ENCODE data around the gene LRRC4B. TPM values are rescaled to one million over a fixed set of nuclear protein-coding genes. Genes with fewer than 3 reads are reported as not detected.
"Not testable (repeated sequence)": the region's sequence is repeated elsewhere in the genome, so short reads cannot be mapped to it uniquely, and the experiment has no call there.

The LRRC4B gene
- total RNA-seq, 8 experiments from 2014 or later: 0.10 to 45.8 (median 17.2) TPM

- peak overlapping the region in 1 of 2 donors; percentile 91 for H3K27ac ChIP-seq
- peaks cover 5 to 9% of the 10 kb centered on the region in 2 donors for H3K4me1 ChIP-seq (replicated peaks in 1 of 2)
- in situ Hi-C loops (cut with MboI; ENCODE audit: low pct_unique_long_range_greater_than_20kb in 2 of 9, low sequenced_read_pairs in 9 of 9, unreplicated experiment in 9 of 9): no loop called here
- WGBS, 10 experiments: 14 to 44% (median 27%) methylated on average over 2 to 14 of the region's 20 CpGs; no CpG with 5 or more reads in 3 of the 10 experiments
- H3K4me3 ChIP-seq: peak overlapping the region; percentile 57 to 97 (median 78)
- no peak for ATAC-seq (replicated peaks in 6 of 8)
Measured at GRCh38 chr19:50476907-50477238, 91.4 kb downstream of the LRRC4B start.

GRCh38 chr19:50476224-50476906 lies 91.9 kb downstream of the LRRC4B start, which contains the start of the genes EMC10 and GARIN5A:
Gene EMC10, plus strand, starts transcription at chr19:50476507. Its CDS starts 38 bp downstream, at chr19:50476545.
Gene GARIN5A, minus strand, starts transcription at chr19:50476848. Its CDS starts 460 bp downstream, at chr19:50476388.
- in situ Hi-C loops (cut with MboI; ENCODE audit: low pct_unique_long_range_greater_than_20kb in 2 of 9, low sequenced_read_pairs in 9 of 9, unreplicated experiment in 9 of 9): no loop called here

DNA sequence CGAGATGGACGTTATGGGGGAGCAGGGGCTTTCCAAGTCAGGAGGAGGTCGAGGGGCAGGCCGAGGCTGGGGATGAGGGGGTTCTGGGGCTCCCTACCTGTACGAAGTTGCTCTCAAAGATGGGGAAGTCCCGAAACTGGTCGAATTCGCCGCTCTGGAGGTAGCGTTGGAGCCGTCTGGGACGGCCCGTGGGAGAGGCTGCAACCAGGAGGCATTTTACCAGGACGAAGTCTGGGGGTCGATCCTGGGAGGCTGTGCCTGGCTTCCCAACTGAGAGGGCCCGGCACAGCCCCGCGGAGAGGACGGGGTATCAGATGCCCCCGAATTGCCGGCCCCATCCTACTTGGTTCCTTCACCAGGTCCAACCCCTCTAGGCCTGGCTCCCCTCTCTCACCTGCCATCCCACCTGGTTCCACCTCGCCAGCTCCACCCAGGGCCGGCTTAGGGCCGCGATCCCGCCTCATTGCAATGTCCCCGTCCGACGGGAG lies 92.5 kb downstream of the LRRC4B start:
- Histone ChIP-seq H3K4me1 (replicated peaks in 1 of 2) (peaks cover 5 to 9% of the 10 kb centered on the region in 2 donors), H3K4me3 (no peak overlapping the region), H3K27ac (no peak overlapping the region)
- ATAC-seq (replicated peaks in 6 of 8): no peak
- in situ Hi-C loops (cut with MboI; ENCODE audit: low pct_unique_long_range_greater_than_20kb in 2 of 9, low sequenced_read_pairs in 9 of 9, unreplicated experiment in 9 of 9): no loop called here
- WGBS, 10 experiments: 28 to 80% (median 55%) methylated on average over 1 to 5 of the region's 29 CpGs; no CpG with 5 or more reads in 4 of the 10 experiments

More at GRCh38 chr19:50476224-50476906, 91.9 kb downstream of the LRRC4B start, which contains the start of the genes EMC10 and GARIN5A:
- Histone ChIP-seq H3K4me1 (replicated peaks in 1 of 2) (peaks cover 5 to 9% of the 10 kb centered on the region in 2 donors), H3K4me3 (peak within 1 kb of the TSS; percentile 57 to 97 (median 78)), H3K27ac (peak within 1 kb of the TSS; percentile 91 to 95)
- WGBS, 10 experiments: 0 to 39% (median 20%) methylated on average over 1 to 4 of the region's 58 CpGs; no CpG with 5 or more reads in 6 of the 10 experiments
- ATAC-seq (replicated peaks in 6 of 8): peak; percentile 86 to 94 (median 90)

GRCh38 chr19:50475101-50475568 lies 93.1 kb downstream of the LRRC4B start:
- H3K4me1 ChIP-seq (replicated peaks in 1 of 2): peaks cover 5 to 9% of the 10 kb centered on the region in 2 donors
- H3K27ac ChIP-seq: no peak overlapping the region
- in situ Hi-C loops (cut with MboI; ENCODE audit: low pct_unique_long_range_greater_than_20kb in 2 of 9, low sequenced_read_pairs in 9 of 9, unreplicated experiment in 9 of 9): no loop called here
- no peak for ATAC-seq (replicated peaks in 6 of 8)
- no peak overlapping the region for H3K4me3 ChIP-seq
- 50 to 71% (median 71%) methylated on average over 2 to 4 of the region's 12 CpGs; no CpG with 5 or more reads in 7 of the 10 experiments for WGBS, 10 experiments

- in situ Hi-C loops (cut with MboI; ENCODE audit: low pct_unique_long_range_greater_than_20kb in 2 of 9, low sequenced_read_pairs in 9 of 9, unreplicated experiment in 9 of 9): loop anchor here in 2 of 9 experiments (25.0 kb wide), 1 partner anchor 111 kb away; the partner anchor contains the start of gene NAPSA (in 2 of the 2)
Measured at GRCh38 chr19:50473336-50473735, 94.9 kb downstream of the LRRC4B start.

GRCh38 chr19:50468818-50469217 lies 99.4 kb downstream of the LRRC4B start:
- ATAC-seq (replicated peaks in 6 of 8): no peak
- 40 to 100% (median 71%) methylated on average over 1 to 5 of the region's 6 CpGs; no CpG with 5 or more reads in 3 of the 10 experiments for WGBS, 10 experiments
- no peak overlapping the region for H3K27ac ChIP-seq
- in situ Hi-C loops (cut with MboI; ENCODE audit: low pct_unique_long_range_greater_than_20kb in 2 of 9, low sequenced_read_pairs in 9 of 9, unreplicated experiment in 9 of 9): loop anchor here in 3 of 9 experiments (10.0 to 25.0 kb wide), 2 partner anchors 104 to 107 kb away; partner anchors contain the start of gene NAPSA (in 3 of the 3)
- peaks cover 16 to 22% of the 10 kb centered on the region in 2 donors for H3K4me1 ChIP-seq (replicated peaks in 1 of 2)
- H3K4me3 ChIP-seq: no peak overlapping the region

More at GRCh38 chr19:50473336-50473735, 94.9 kb downstream of the LRRC4B start:
- WGBS, 10 experiments: 4 to 100% (median 37%) methylated on average over 1 to 3 of the region's 3 CpGs
- H3K4me1 ChIP-seq (replicated peaks in 1 of 2); H3K4me3 ChIP-seq; H3K27ac ChIP-seq; ATAC-seq (replicated peaks in 6 of 8): not testable (repeated sequence)

GRCh38 chr19:50467566-50467965 lies 100.7 kb downstream of the LRRC4B start:
- in situ Hi-C loops (cut with MboI; ENCODE audit: low pct_unique_long_range_greater_than_20kb in 2 of 9, low sequenced_read_pairs in 9 of 9, unreplicated experiment in 9 of 9): loop anchor here in 3 of 9 experiments (10.0 to 25.0 kb wide), 2 partner anchors 103 to 105 kb away; partner anchors contain the start of gene NAPSA (in 3 of the 3)
- Histone ChIP-seq H3K27ac (no peak overlapping the region), H3K4me3 (no peak overlapping the region), H3K4me1 (replicated peaks in 1 of 2) (peaks cover 16 to 22% of the 10 kb centered on the region in 2 donors)
- 72 to 100% (median 77%) methylated on average over 1 to 8 of the region's 18 CpGs; no CpG with 5 or more reads in 6 of the 10 experiments for WGBS, 10 experiments
- ATAC-seq (replicated peaks in 6 of 8): no peak

Other genes with a start within 250 kb of the LRRC4B start
- 1 to 10 TPM in 4 of 8 experiments, under 1 TPM in 4; 0.13 to 2.6 (median 0.99) TPM for gene KCNC3, start 239.1 kb downstream of the LRRC4B start, total RNA-seq
- 1 to 10 TPM in 4 of 8 experiments, under 1 TPM in 4; 0.18 to 1.9 (median 0.95) TPM for gene NAPSA, start 202.8 kb downstream of the LRRC4B start, total RNA-seq
- 10 to 100 TPM; 13.5 to 71.4 (median 30.6) TPM for gene NR1H2, start 192.0 kb downstream of the LRRC4B start, total RNA-seq
- gene POLD1, start 184.1 kb downstream of the LRRC4B start, total RNA-seq: 10 to 100 TPM in 5 of 8 experiments, 1 to 10 TPM in 3; 6.2 to 56.0 (median 12.7) TPM
- gene SPIB, start 149.5 kb downstream of the LRRC4B start, total RNA-seq: 1 to 10 TPM in 1 of 8 experiments, under 1 TPM in 5, not detected in 2; 0.09 to 2.6 (median 0.47) TPM
- under 1 TPM in 4 of 8 experiments, not detected in 4; 0.04 to 0.27 (median 0.11) TPM for gene MYBPC2, start 135.5 kb downstream of the LRRC4B start, total RNA-seq
- gene EMC10, start 91.9 kb downstream of the LRRC4B start, total RNA-seq: 100 to 1,000 TPM in 3 of 8 experiments, 10 to 100 TPM in 5; 46.0 to 183 (median 90.3) TPM
- gene GARIN5A, start 91.6 kb downstream of the LRRC4B start, total RNA-seq: 1 to 10 TPM in 6 of 8 experiments, under 1 TPM in 2; 0.46 to 6.9 (median 1.9) TPM
- gene JOSD2, start 57.2 kb downstream of the LRRC4B start, total RNA-seq: 10 to 100 TPM in 4 of 8 experiments, 1 to 10 TPM in 4; 3.9 to 40.5 (median 11.3) TPM
- 1 to 10 TPM in 4 of 8 experiments, under 1 TPM in 1, not detected in 3; 0.58 to 3.0 (median 1.4) TPM for gene ASPDH, start 54.5 kb downstream of the LRRC4B start, total RNA-seq
- gene SYT3, start 71.4 kb upstream of the LRRC4B start, total RNA-seq: 10 to 100 TPM in 1 of 8 experiments, 1 to 10 TPM in 4, under 1 TPM in 3; 0.31 to 12.5 (median 3.4) TPM
- 10 to 100 TPM in 2 of 8 experiments, 1 to 10 TPM in 4, not detected in 2; 1.3 to 10.9 (median 6.4) TPM for gene C19orf81, start 81.0 kb upstream of the LRRC4B start, total RNA-seq
- 10 to 100 TPM in 3 of 8 experiments, 1 to 10 TPM in 5; 1.7 to 22.5 (median 7.2) TPM for gene SHANK1, start 151.4 kb upstream of the LRRC4B start, total RNA-seq
- 10 to 100 TPM in 3 of 8 experiments, 1 to 10 TPM in 5; 1.8 to 42.0 (median 6.9) TPM for gene CLEC11A, start 154.9 kb upstream of the LRRC4B start, total RNA-seq
- under 1 TPM in 3 of 8 experiments, not detected in 5; 0.11 to 0.41 (median 0.38) TPM for gene GPR32, start 202.0 kb upstream of the LRRC4B start, total RNA-seq
- gene ACP4, start 222.0 kb upstream of the LRRC4B start, total RNA-seq: under 1 TPM in 1 of 8 experiments, not detected in 7; 0.31 TPM